Measurements from ENCODE around the gene GRIK2.
"Not testable (repeated sequence)": the region's sequence is repeated elsewhere in the genome, so short reads cannot be mapped to it uniquely, and the experiment has no call there.

Gene GRIK2

GRCh38 chr6:101393251-101393828 is at the start of gene GRIK2:
GRIK2 (plus strand) TSS chr6:101393708.
- DNase-seq (ENCODE audit: low read depth in 3 of 3), result no peak

- no peak for DNase-seq (ENCODE audit: low read depth in 3 of 3)
Observed at GRCh38 chr6:101344885-101345284, 48.6 kb upstream of the GRIK2 start.

GRCh38 chr6:101348816-101349215 is 44.7 kb upstream of the GRIK2 start:
- no peak for DNase-seq (ENCODE audit: low read depth in 3 of 3)

- not testable (repeated sequence) for DNase-seq (ENCODE audit: low read depth in 3 of 3)
Observed at GRCh38 chr6:101350631-101351030, 42.9 kb upstream of the GRIK2 start.

GRCh38 chr6:101351173-101351572 is 42.3 kb upstream of the GRIK2 start:
- no peak for DNase-seq (ENCODE audit: low read depth in 3 of 3)

GRCh38 chr6:101352316-101352715 is 41.2 kb upstream of the GRIK2 start:
- DNase-seq (ENCODE audit: low read depth in 3 of 3), result no peak

- no peak for DNase-seq (ENCODE audit: low read depth in 3 of 3)
Observed at GRCh38 chr6:101365181-101365580, 28.3 kb upstream of the GRIK2 start.

GRCh38 chr6:101379926-101380325 is 13.6 kb upstream of the GRIK2 start:
- DNase-seq (ENCODE audit: low read depth in 3 of 3), result no peak

GRCh38 chr6:101380897-101381630 is 12.4 kb upstream of the GRIK2 start:
- no peak for DNase-seq (ENCODE audit: low read depth in 3 of 3)

GRCh38 chr6:101383747-101384146 is 9.8 kb upstream of the GRIK2 start:
- not testable (repeated sequence) for DNase-seq (ENCODE audit: low read depth in 3 of 3)

- DNase-seq (ENCODE audit: low read depth in 3 of 3), result no peak
Observed at GRCh38 chr6:101386982-101387381, 6.5 kb upstream of the GRIK2 start.

- no peak for DNase-seq (ENCODE audit: low read depth in 3 of 3)
Observed at GRCh38 chr6:101391772-101392585, 1.5 kb upstream of the GRIK2 start.

GRCh38 chr6:101392586-101393230 is 800 bp upstream of the GRIK2 start:
- DNase-seq (ENCODE audit: low read depth in 3 of 3), result no peak

GRCh38 chr6:101393829-101394251 is 332 bp downstream of the GRIK2 start:
- DNase-seq (ENCODE audit: low read depth in 3 of 3), result no peak

GRCh38 chr6:101394936-101395335 is 1.4 kb downstream of the GRIK2 start:
- no peak for DNase-seq (ENCODE audit: low read depth in 3 of 3)

- DNase-seq (ENCODE audit: low read depth in 3 of 3), result no peak
Observed at GRCh38 chr6:101395345-101395744, 1.8 kb downstream of the GRIK2 start.

- no peak for DNase-seq (ENCODE audit: low read depth in 3 of 3)
Observed at GRCh38 chr6:101396548-101397173, 3.2 kb downstream of the GRIK2 start.

GRCh38 chr6:101397199-101397598 is 3.7 kb downstream of the GRIK2 start:
- no peak for DNase-seq (ENCODE audit: low read depth in 3 of 3)

- no peak for DNase-seq (ENCODE audit: low read depth in 3 of 3)
Observed at GRCh38 chr6:101398716-101399615, 5.5 kb downstream of the GRIK2 start.

GRCh38 chr6:101399616-101400162 is 6.2 kb downstream of the GRIK2 start:
- no peak for DNase-seq (ENCODE audit: low read depth in 3 of 3)

Data from stimulated activated CD4-positive, alpha-beta T cell treated with anti-CD3 and anti-CD28 coated beads, TNF-alpha, amount 100 ng/mL, for 4 hours (primary cell).